ENCODE data around the gene UROD.
"Not testable (repeated sequence)": the region's sequence is repeated elsewhere in the genome, so short reads cannot be mapped to it uniquely, and the experiment has no call there.

Gene UROD

GRCh38 chr1:45043094-45043493, 31.0 kb downstream of the UROD start:
- no peak for DNase-seq

GRCh38 chr1:45044916-45045315, 32.9 kb downstream of the UROD start:
- no peak for DNase-seq

- no peak for DNase-seq
Observed at GRCh38 chr1:45047032-45047431, 35.0 kb downstream of the UROD start.

GRCh38 chr1:45051005-45051772, 39.1 kb downstream of the UROD start:
- DNase-seq, result no peak

GRCh38 chr1:45057542-45057941, 45.5 kb downstream of the UROD start:
- no peak for DNase-seq

GRCh38 chr1:45059829-45060228, 47.8 kb downstream of the UROD start:
- DNase-seq, result no peak

- not testable (repeated sequence) for DNase-seq
Observed at GRCh38 chr1:45062463-45062862, 50.4 kb downstream of the UROD start.

- no peak for DNase-seq
Observed at GRCh38 chr1:45065083-45065482, 53.0 kb downstream of the UROD start.
